Stimulated activated naive B cell treated with anti-CD40 and anti-IgM and Interleukin-4, amounts not matched to agents 10 μg/mL and 1 μg/mL and 100 μg/mL, for 72 hours (primary cell): ENCODE results near the gene TM9SF3.
A peak's percentile ranks its signal among the peaks of the same experiment; 100 is the strongest.

Experiments
- ATAC-seq, 2 donors: fragments of 150-1000 bp; cut with Tn5 transposase; replicated peaks; 2 replicates each; pipeline ENCODE4 v1.10.0; 2021; ENCODE audit warnings: moderate library complexity in 1 of 2
- DNase-seq: peaks from one replicate; pipeline ENCODE4 v3.0.0; 2021
- H3K27ac Mint-ChIP-seq: one replicate; pipeline ENCODE4 v1.8.0; 2022; ENCODE audit warnings: mild to moderate bottlenecking, mixed read lengths
- H3K27me3 Mint-ChIP-seq, 2 donors: one replicate each; pipeline ENCODE4 v1.8.0; 2022; ENCODE audit warnings: mixed read lengths in 2 of 2
- H3K36me3 Mint-ChIP-seq, 2 donors: one replicate each; pipeline ENCODE4 v1.8.0; 2022; ENCODE audit warnings: mixed read lengths in 2 of 2, mild to moderate bottlenecking in 1 of 2
- H3K4me1 Mint-ChIP-seq, 2 donors: one replicate each; pipeline ENCODE4 v1.8.0; 2022; ENCODE audit warnings: mixed read lengths in 2 of 2, mild to moderate bottlenecking in 1 of 2
- H3K4me3 Mint-ChIP-seq, 2 donors: one replicate each; pipeline ENCODE4 v1.8.0; 2022; ENCODE audit warnings: mild to moderate bottlenecking in 2 of 2, mixed read lengths in 2 of 2, moderate library complexity in 1 of 2
- H3K9me3 Mint-ChIP-seq, 2 donors: one replicate each; pipeline ENCODE4 v1.8.0; 2022; ENCODE audit warnings: mixed read lengths in 2 of 2, mild to moderate bottlenecking in 1 of 2

The TM9SF3 gene

DNA sequence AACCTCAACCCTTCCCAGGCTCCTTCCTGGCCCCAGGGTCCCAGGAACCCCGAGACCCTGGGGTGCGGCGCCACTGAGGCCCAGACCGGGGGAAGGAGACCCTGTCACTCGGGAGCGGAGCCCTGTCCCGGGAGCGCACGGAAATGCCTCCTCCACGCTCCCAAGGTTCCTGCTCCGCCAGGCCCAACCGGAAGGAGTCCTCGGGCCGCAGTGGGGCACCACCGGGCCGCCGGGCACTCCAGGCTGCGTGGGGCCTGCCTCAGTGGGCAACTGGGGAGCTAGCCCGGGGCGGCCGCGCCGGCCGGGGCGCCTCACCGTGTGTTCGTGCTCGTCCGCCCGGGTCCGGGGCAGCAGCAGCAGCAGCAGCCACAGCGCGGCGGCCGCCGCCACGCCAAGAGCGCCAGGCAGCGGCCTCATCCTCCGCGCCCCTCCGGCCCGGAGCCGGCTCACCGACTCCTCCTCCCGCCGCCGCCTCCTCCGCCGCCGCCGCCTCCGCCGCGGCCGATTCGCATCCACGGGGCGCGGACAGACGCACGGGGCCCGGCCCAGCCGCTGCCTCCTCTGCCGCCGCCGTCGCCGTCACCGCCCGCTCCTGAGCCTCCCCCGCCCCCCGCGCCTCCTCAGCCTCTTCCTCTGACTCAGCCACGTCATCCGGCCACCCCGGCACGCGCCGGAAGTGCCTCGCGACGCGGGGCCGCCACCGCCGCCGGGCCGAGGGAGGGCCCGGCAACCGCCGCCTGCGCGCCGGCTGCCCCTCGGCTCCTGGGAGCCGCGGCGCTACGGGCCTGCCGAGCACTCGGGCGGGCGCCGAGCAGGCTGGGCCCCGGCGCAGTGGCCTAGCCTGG lies at the start of gene TM9SF3:
Gene TM9SF3 (minus strand): TSS at position 594 of the 845 bp plus-strand sequence. CDS start 177 bp downstream, at position 417.
- H3K4me3 Mint-ChIP-seq: peak within 1 kb of the TSS in 1 of 2 donors; percentile 92

DNA sequence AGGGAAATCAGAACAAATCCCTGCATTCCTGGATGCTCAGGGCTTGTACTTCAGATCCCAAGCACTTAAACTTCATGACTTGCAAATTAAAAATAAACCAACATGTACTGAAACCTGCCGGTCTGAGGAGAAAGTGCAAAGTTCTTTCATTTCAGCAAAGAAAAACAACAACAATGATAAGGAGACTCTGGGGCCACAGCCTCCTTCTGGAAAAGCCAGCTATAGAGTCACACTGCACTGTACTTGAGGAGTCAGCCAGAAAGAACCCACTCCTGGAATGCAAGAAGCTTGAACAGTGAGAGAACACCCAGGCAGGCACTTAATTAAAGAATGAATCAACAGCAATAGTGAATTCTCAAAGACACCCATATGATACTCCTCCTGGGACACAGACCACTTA lies 49.7 kb upstream of the TM9SF3 start:
- Mint-ChIP-seq H3K36me3 (peaks cover 29 to 51% of the 10 kb centered on the region in 2 donors), H3K27me3 (no peaks in the 10 kb centered on the region), H3K9me3 (no peaks in the 10 kb centered on the region)

More for the DNA sequence above, at the start of gene TM9SF3:
- DNase-seq: peak; percentile 82
- H3K4me1 Mint-ChIP-seq: peaks cover 18 to 28% of the 10 kb centered on the region in 2 donors
- ATAC-seq: peak; percentile 86 to 91
- no peaks in the 10 kb centered on the region for H3K27me3 Mint-ChIP-seq
- peak within 1 kb of the TSS; percentile 96 for H3K27ac Mint-ChIP-seq
- H3K36me3 Mint-ChIP-seq: peaks cover 5 to 7% of the 10 kb centered on the region in 2 donors
- H3K9me3 Mint-ChIP-seq: no peaks in the 10 kb centered on the region

DNA sequence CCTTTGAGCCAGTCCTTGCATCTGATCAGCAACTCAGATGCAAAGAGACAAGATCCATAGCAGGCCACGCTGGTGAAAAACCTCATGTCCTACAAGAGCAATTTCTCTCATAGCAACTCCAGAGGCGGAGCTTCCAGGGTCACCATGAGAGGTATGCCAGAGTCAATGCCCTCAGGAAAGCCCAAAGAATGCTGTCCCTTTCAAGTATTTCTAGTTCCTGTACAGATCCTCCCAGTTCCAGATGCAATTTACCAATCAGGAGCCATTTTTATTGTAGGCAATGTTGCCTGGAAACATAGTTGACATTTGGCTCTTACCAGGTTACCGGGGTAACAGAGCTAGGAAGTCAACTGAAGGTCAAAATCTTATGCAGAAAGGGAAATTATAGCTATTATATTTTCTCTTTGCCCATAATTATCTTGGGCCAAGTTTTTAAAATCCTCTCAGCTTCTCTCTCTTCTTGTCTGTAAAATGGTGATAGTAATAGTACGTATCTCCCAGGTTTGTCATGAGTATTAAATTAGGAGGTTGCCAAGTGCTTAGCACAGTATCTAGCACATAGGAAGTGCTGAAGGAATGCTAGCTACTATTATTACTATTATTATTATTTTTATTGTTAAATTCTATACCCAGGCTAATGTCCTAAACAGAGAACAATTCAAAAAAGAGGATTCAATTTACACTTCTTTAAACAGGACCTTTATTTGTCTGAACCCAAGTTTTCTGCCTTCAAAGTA lies 46.3 kb upstream of the TM9SF3 start:
- Mint-ChIP-seq H3K27me3 (no peaks in the 10 kb centered on the region), H3K36me3 (peaks cover 22 to 57% of the 10 kb centered on the region in 2 donors), H3K4me1 (peaks cover 10 to 28% of the 10 kb centered on the region in 2 donors), H3K9me3 (no peaks in the 10 kb centered on the region), H3K4me3 (no peak overlapping the region), H3K27ac (peak overlapping the region; percentile 7)
- DNase-seq (no peak), ATAC-seq (no peak)

More for the DNA sequence above, 49.7 kb upstream of the TM9SF3 start:
- H3K27ac Mint-ChIP-seq: peak overlapping the region; percentile 84
- no peak for ATAC-seq
- peaks cover 14 to 35% of the 10 kb centered on the region in 2 donors for H3K4me1 Mint-ChIP-seq
- H3K4me3 Mint-ChIP-seq: no peak overlapping the region
- DNase-seq: no peak

DNA sequence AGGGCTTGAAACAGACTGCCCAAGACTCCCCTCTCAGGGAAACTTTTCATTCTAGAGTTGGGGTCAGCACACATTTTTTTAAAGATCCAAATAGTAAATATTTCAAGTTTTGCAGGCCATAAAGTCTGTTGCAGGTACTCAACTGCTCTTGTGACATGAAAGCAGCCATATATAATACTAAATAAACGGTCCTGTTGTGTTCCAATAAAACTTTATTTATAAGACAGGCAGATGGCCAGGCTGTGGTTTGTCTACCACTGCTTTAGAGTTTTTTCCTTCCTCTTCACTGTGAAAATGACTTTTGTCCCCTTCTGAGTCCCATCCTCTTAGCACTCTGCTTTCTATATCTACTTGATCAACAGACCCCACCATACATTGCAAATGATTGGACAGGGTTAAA lies 40.5 kb upstream of the TM9SF3 start:
- DNase-seq: no peak
- H3K9me3 Mint-ChIP-seq: no peaks in the 10 kb centered on the region
- H3K4me1 Mint-ChIP-seq: peaks cover 8 to 9% of the 10 kb centered on the region in 2 donors
- no peaks in the 10 kb centered on the region for H3K27me3 Mint-ChIP-seq
- H3K27ac Mint-ChIP-seq: no peak overlapping the region
- ATAC-seq: no peak
- peaks cover 28 to 54% of the 10 kb centered on the region in 2 donors for H3K36me3 Mint-ChIP-seq
- H3K4me3 Mint-ChIP-seq: no peak overlapping the region

DNA sequence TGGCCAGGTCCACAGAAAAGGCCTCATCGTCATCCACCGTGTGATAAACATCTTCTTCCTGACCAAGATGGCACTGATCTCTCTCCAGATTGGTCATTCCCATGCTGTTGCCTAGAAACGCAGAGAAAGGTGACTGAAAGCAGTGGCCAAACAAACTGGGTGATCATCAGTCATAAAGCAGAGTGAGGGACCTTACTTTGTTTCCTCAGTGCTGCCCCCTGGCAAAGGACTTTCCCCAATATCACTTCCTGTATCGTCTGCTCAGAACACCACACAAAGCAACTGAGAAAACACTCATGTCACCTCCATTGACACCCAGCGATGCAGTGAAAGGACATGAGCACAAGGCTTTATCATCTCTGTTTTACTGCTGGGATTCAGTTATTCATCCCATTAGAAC lies 40.0 kb upstream of the TM9SF3 start:
- H3K9me3 Mint-ChIP-seq: no peaks in the 10 kb centered on the region
- ATAC-seq (peak; percentile 33 to 57), DNase-seq (no peak)
- no peaks in the 10 kb centered on the region for H3K27me3 Mint-ChIP-seq
- no peak overlapping the region for H3K4me3 Mint-ChIP-seq
- H3K36me3 Mint-ChIP-seq: peaks cover 25 to 55% of the 10 kb centered on the region in 2 donors
- H3K4me1 Mint-ChIP-seq: peaks cover 8 to 9% of the 10 kb centered on the region in 2 donors
- no peak overlapping the region for H3K27ac Mint-ChIP-seq

DNA sequence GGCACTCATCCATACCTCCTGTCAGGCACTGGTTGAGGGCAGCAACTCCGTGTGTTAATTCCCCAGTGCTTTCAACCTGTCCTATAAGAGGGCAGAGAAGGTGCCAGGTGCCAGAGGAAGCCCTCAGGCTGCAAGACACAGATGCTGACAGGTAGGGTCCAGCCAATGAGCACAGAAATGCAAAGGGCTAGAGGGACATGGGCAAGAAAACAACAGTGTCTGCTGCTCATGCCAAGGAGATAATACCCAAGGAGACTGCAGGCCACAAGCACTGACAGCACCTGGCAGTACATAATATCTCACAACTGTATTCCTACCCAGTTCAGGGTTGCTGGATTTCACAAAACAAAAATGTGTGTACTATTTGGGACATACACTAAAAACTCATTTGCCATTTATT lies 38.4 kb upstream of the TM9SF3 start:
- Mint-ChIP-seq H3K27ac (no peak overlapping the region), H3K4me3 (no peak overlapping the region), H3K36me3 (peaks cover 24 to 54% of the 10 kb centered on the region in 2 donors), H3K27me3 (no peaks in the 10 kb centered on the region), H3K9me3 (no peaks in the 10 kb centered on the region), H3K4me1 (peaks cover 0 to 6% of the 10 kb centered on the region in 2 donors)
- DNase-seq: no peak
- no peak for ATAC-seq

DNA sequence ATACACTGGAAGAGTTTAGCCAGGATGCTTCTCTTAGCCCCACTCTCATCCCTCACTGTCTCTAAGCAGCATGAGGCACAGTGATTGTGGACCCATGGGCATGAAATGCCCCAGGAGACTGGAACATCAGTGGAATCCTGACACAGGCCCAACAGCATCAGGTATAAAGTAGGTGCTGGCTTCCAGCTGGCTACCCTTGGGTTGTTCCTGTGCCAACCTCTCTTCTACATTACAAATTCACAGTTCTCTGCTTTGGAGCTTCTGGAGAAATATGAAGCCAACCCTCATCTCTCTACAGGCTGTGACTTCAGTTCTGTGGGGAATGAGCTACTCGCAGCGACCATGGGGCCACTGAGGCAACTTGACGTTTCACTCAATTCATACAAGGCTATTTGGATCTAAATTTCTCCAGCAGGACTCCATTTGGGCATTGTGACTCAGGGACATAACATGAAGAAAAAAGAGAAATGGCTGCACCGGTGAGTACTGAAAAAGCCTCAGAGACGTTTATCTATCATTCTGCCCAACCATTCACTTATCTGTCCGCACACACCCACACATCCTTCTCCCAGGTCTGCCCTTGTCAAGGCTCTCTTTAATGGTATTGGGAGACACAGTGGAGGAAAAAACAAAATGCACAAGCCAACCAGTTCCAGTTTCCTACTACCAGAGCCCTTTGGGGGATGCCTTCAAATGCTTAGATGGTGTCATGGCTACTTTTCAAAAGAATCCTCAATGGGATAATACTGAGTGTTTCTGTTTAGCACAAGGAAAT lies 35.4 kb upstream of the TM9SF3 start:
- no peak for ATAC-seq
- no peak overlapping the region for H3K4me3 Mint-ChIP-seq
- peaks cover 0 to 2% of the 10 kb centered on the region in 2 donors for H3K4me1 Mint-ChIP-seq
- H3K9me3 Mint-ChIP-seq: no peaks in the 10 kb centered on the region
- no peak for DNase-seq
- no peaks in the 10 kb centered on the region for H3K27me3 Mint-ChIP-seq
- peak overlapping the region; percentile 56 for H3K27ac Mint-ChIP-seq
- peaks cover 36 to 50% of the 10 kb centered on the region in 2 donors for H3K36me3 Mint-ChIP-seq

DNA sequence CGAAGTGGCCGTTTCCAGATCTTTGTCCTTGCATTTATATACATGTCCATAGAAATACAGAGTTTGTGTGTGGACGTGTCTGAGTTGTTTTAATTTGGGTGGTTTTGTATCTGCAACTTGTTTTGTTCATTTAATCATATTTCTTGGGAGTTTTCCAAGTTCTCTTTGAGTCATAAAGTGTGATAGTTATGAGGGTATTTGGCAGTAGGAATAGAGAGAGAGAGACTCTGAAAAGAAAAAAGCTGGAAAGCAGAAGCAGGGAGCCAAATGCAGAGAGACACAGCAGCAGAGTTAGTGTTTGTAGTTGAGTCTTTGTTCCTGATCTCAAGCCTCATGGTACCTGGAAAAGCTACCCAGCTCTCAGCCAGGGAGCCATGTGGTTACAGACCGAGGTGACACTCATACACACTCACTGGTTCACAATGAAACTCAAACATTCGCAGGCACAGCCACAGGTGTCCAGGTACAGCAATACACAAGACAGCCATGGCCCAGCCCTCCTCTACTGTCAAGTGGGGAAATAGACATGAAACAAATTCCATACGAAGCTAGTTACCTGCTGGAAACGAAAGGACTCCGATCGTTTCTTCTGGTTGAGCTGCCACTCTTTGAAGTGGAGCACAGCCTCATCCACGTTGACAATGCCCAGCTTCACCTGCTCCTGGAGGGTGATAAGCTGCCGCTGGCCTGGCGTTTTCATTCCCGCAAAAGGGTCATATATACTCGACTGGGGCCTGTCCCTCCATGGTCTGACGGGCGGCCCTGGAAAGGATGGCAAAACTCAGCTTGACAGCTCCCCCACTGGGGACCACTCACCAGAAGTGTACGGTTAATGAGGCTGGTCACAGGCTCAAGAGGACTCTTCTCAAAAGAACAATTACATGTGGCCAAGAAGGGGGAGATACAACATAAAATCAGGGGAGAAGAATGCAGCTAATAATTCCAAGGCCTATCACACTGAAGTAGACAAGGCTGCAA lies 33.3 kb upstream of the TM9SF3 start:
- peaks cover 2 to 4% of the 10 kb centered on the region in 2 donors for H3K4me1 Mint-ChIP-seq
- no peaks in the 10 kb centered on the region for H3K27me3 Mint-ChIP-seq
- H3K27ac Mint-ChIP-seq: peak overlapping the region; percentile 31
- H3K36me3 Mint-ChIP-seq: peaks cover 40 to 54% of the 10 kb centered on the region in 2 donors
- no peak for DNase-seq
- no peak for ATAC-seq
- no peaks in the 10 kb centered on the region for H3K9me3 Mint-ChIP-seq
- no peak overlapping the region for H3K4me3 Mint-ChIP-seq

DNA sequence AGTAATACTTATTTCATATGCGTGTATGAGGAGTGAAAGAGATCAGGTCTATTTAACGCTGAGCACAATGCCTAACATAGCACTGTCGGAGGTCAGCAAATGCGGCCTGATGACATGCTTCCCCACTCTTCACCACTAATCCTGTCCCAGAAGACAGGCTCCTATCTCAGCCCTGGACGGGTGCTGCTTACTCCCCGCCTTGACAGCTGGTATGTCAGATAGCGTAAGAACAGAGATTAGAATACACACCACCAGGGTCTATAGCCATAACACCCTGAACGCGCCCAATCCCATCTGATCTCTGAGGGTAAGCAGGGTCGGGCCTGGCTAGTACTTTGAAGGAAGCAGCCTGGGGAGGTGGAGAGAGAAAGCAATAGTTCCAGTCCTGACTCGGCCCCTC lies 32.3 kb upstream of the TM9SF3 start:
- Mint-ChIP-seq H3K4me1 (peaks cover 6 to 7% of the 10 kb centered on the region in 2 donors), H3K27ac (peak overlapping the region; percentile 16), H3K36me3 (peaks cover 50 to 59% of the 10 kb centered on the region in 2 donors), H3K9me3 (no peaks in the 10 kb centered on the region), H3K4me3 (no peak overlapping the region), H3K27me3 (no peaks in the 10 kb centered on the region)
- no peak for DNase-seq
- ATAC-seq: no peak

DNA sequence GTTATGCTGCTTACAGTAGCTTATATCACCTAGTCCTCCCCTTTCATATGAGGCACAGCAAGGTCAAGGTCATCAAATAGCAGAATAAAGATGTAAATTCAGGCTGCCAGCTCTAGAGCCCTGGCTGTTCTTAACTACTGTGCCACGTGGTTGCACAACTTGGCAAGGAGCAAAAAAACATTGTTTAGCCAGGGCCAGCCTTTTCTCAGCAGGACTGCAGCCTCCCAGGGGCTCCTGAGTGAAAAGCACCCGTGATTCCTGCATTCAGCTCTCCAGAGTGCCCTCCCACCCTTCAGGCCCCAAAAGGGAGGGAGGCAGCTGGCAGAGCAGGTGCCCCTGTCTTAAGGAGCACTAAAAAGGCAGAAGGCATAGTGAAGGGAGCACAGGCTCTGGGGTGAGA lies 31.8 kb upstream of the TM9SF3 start:
- DNase-seq (no peak), ATAC-seq (no peak)
- Mint-ChIP-seq H3K4me1 (peaks cover 5 to 7% of the 10 kb centered on the region in 2 donors), H3K4me3 (no peak overlapping the region), H3K9me3 (no peaks in the 10 kb centered on the region), H3K27me3 (no peaks in the 10 kb centered on the region), H3K36me3 (peaks cover 53 to 64% of the 10 kb centered on the region in 2 donors), H3K27ac (no peak overlapping the region)

DNA sequence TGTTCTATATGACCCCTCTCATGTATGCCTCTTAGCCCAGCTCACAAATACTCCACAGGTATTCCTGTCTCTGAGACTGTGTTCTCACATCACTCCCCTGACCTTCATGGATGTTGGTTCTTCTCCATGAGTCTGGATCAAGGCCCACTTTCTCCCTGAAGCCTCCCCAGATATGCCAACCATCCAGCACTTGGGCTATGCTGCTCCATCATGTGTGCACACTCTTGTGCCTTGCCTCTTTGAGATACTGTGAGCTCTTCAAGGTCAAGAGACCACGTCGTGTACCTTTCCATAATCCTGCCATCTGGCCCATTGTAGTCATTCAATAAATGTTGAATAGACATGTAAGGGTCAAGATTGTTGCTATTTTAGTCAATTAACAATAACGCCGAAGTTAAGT lies 30.1 kb upstream of the TM9SF3 start:
- Mint-ChIP-seq H3K4me3 (no peak overlapping the region), H3K27ac (peak overlapping the region; percentile 52), H3K4me1 (peaks cover 7% of the 10 kb centered on the region in 2 donors), H3K27me3 (no peaks in the 10 kb centered on the region), H3K9me3 (no peaks in the 10 kb centered on the region), H3K36me3 (peaks cover 58 to 71% of the 10 kb centered on the region in 2 donors)
- DNase-seq (no peak), ATAC-seq (no peak)

DNA sequence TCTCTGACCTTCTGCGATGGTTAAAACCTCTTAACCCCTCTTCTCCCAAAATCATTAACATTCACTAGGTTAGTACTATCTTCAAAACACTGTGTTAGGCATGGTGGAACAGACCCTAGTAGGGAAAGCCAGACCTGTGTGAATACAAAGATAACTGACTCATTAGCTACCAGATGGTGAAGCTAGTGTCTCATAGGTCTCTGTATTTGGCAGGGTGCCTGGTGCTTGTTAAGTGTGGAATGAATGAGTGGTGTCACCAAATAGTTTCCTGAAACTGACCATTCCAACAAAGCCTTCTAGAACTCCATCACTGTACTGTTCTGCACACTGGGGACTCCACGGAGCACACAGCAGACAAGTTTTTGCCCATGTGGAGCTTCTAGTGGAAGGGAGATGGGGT lies 27.7 kb upstream of the TM9SF3 start:
- no peaks in the 10 kb centered on the region for H3K9me3 Mint-ChIP-seq
- ATAC-seq: no peak
- peaks cover 7% of the 10 kb centered on the region in 2 donors for H3K4me1 Mint-ChIP-seq
- peak overlapping the region; percentile 72 for H3K27ac Mint-ChIP-seq
- H3K36me3 Mint-ChIP-seq: peaks cover 53 to 70% of the 10 kb centered on the region in 2 donors
- H3K4me3 Mint-ChIP-seq: no peak overlapping the region
- DNase-seq: no peak
- no peaks in the 10 kb centered on the region for H3K27me3 Mint-ChIP-seq

DNA sequence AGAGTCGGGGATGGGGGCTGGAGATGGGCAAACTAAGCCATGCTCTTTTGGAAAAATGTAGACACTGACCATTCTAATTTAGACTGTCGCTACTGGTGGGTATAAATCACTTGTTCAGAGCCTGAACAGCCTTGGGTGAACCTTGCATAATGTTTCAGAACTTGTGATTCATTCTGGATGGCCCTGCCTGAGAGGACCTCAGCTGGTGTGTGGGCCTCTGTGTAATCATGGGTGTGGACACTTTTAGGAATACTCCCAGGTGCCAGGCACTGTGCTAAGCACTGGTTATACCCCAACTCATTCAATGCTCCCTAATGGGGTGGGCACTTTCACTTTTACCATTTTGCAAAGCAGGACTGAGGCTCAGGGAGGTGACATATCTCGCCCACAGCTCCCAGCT lies 26.8 kb upstream of the TM9SF3 start:
- peaks cover 52 to 72% of the 10 kb centered on the region in 2 donors for H3K36me3 Mint-ChIP-seq
- no peak for DNase-seq
- no peak overlapping the region for H3K27ac Mint-ChIP-seq
- no peaks in the 10 kb centered on the region for H3K9me3 Mint-ChIP-seq
- peaks cover 7% of the 10 kb centered on the region in 2 donors for H3K4me1 Mint-ChIP-seq
- no peak for ATAC-seq
- no peaks in the 10 kb centered on the region for H3K27me3 Mint-ChIP-seq
- H3K4me3 Mint-ChIP-seq: no peak overlapping the region
